K562 (cell line): ENCODE measurements around the gene RPS6KA4. TPM values are rescaled to one million over a fixed set of nuclear protein-coding genes. Genes with fewer than 3 reads are reported as not detected.

ENCODE experiments used
- CHD4 ChIP-seq: fragments of 200-600 bp; sonication (generic); IDR thresholded peaks from 3 replicates; pipeline ENCODE4 v1.6.1; 2012; ENCODE audit warnings: low read depth, mild to moderate bottlenecking, mixed read lengths, low read length, inconsistent platforms; ENCODE audit not compliant: insufficient read depth, insufficient replicate concordance, poor library complexity, severe bottlenecking
- KAT2B ChIP-seq: IDR thresholded peaks from one replicate; pipeline ENCODE4 v1.6.1; 2012; ENCODE audit warnings: low read depth, mild to moderate bottlenecking, control low read depth, inconsistent platforms, low read length, moderate library complexity
- ZNF445 ChIP-seq: fragments of 250-450 bp; sonication (Bioruptor Pico); IDR thresholded peaks from 2 replicates; pipeline ENCODE4 v1.4.0; 2020; ENCODE audit warnings: low read depth, mild to moderate bottlenecking, moderate library complexity
- polyA plus RNA-seq, 8 experiments: library from polyadenylated mRNA; depleted of rRNA in 4 of 8; stranded (reverse) in 5 of 8; unstranded in 3 of 8; fragments of >200 nt; fragmentation: Nextera tagmentation in 2 of 8; fragmentation: Illumina TruSeq in 1 of 8; extraction: Ambion mirVana in 2 of 8; extraction: Trizol in 1 of 8; gene quantifications; 2 replicates each; pipeline versions ENCODE4 v1.2.1 to v1.2.3, GENCODE V29; 2011 to 2014; ENCODE audit warnings: inconsistent platforms in 1 of 8, missing spikeins in 1 of 8
- total RNA-seq, 7 experiments: library from RNA; depleted of rRNA in 6 of 7; stranded (reverse); fragments of >200 nt in 6 of 7; fragmentation: Illumina TruSeq in 2 of 7; extraction: Trizol in 2 of 7; gene quantifications; 2 replicates each; pipeline versions ENCODE4 v1.2.1 to v1.2.3, GENCODE V29; 2011 to 2021; ENCODE audit warnings: low replicate concordance in 1 of 7
- TF ChIP-seq, protein P1 (sequence below): sonication (generic); formaldehyde crosslinking; IDR thresholded peaks from 2 replicates; pipeline ENCODE4 v1.4.0; 2020; ENCODE audit warnings: mild to moderate bottlenecking, missing genetic modification reagents
- TF ChIP-seq, protein P2 (sequence below): fragments of 450-650 bp; IDR thresholded peaks from 2 replicates; pipeline ENCODE4 v1.6.1; 2016; ENCODE audit warnings: mild to moderate bottlenecking, moderate library complexity

The RPS6KA4 gene
- total and polyA plus RNA-seq, 9 of the 15 experiments (the other 6 are each of a cell fraction or from before 2014, with no cell fraction given) = 0.15 to 23.8 (median 9.8) TPM

DNA sequence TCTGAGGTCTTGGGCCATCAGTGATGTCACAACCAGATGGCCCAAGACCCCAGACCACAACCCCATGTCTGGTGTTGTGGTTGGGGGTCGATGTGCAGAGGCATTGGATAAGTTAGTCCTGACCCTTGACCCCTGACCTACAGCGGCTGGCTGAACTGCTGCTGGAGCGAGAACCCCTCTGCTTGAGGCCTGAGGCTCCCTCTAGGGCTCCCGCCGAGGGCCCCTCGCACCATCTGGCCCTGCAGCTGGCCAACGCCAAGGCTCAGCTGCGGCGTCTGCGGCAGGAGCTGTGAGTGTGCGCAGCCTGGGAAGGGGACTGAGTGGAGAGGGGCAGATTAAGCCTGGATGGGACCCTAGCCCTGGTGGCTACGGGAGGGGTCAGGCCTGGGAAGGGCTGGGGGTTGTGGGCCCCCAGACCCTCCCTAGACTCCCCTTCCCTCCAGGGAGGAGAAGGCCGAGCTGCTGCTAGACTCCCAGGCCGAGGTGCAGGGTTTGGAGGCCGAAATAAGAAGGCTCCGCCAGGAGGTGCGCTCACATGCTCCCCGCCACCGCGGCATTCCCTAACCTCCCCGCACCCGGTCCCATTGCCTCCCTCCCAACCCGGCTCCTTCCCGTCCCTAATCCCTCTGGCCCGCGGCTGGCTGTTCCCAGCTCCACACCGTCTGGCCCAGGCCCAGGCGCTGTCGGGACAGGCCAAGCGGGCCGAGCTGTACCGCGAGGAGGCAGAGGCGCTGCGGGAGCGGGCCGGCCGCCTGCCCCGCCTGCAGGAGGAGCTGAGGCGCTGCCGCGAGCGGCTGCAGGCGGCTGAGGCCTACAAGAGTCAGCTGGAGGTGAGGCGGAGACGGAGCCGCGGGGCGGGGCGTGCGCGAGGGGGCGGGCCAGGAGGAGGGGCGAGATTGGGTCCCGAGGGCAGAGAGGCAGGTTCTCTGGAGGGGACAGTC is 16.8 kb upstream of the RPS6KA4 start (continued):
- TF ChIP-seq, protein P1, sequence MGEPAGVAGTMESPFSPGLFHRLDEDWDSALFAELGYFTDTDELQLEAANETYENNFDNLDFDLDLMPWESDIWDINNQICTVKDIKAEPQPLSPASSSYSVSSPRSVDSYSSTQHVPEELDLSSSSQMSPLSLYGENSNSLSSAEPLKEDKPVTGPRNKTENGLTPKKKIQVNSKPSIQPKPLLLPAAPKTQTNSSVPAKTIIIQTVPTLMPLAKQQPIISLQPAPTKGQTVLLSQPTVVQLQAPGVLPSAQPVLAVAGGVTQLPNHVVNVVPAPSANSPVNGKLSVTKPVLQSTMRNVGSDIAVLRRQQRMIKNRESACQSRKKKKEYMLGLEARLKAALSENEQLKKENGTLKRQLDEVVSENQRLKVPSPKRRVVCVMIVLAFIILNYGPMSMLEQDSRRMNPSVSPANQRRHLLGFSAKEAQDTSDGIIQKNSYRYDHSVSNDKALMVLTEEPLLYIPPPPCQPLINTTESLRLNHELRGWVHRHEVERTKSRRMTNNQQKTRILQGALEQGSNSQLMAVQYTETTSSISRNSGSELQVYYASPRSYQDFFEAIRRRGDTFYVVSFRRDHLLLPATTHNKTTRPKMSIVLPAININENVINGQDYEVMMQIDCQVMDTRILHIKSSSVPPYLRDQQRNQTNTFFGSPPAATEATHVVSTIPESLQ (CRISPR knock-in tag) = no peak
- no peak for TF ChIP-seq KAT2B
- TF ChIP-seq ZNF445 (CRISPR knock-in tag) = no peak
- no peak for TF ChIP-seq CHD4
- TF ChIP-seq, protein P2, sequence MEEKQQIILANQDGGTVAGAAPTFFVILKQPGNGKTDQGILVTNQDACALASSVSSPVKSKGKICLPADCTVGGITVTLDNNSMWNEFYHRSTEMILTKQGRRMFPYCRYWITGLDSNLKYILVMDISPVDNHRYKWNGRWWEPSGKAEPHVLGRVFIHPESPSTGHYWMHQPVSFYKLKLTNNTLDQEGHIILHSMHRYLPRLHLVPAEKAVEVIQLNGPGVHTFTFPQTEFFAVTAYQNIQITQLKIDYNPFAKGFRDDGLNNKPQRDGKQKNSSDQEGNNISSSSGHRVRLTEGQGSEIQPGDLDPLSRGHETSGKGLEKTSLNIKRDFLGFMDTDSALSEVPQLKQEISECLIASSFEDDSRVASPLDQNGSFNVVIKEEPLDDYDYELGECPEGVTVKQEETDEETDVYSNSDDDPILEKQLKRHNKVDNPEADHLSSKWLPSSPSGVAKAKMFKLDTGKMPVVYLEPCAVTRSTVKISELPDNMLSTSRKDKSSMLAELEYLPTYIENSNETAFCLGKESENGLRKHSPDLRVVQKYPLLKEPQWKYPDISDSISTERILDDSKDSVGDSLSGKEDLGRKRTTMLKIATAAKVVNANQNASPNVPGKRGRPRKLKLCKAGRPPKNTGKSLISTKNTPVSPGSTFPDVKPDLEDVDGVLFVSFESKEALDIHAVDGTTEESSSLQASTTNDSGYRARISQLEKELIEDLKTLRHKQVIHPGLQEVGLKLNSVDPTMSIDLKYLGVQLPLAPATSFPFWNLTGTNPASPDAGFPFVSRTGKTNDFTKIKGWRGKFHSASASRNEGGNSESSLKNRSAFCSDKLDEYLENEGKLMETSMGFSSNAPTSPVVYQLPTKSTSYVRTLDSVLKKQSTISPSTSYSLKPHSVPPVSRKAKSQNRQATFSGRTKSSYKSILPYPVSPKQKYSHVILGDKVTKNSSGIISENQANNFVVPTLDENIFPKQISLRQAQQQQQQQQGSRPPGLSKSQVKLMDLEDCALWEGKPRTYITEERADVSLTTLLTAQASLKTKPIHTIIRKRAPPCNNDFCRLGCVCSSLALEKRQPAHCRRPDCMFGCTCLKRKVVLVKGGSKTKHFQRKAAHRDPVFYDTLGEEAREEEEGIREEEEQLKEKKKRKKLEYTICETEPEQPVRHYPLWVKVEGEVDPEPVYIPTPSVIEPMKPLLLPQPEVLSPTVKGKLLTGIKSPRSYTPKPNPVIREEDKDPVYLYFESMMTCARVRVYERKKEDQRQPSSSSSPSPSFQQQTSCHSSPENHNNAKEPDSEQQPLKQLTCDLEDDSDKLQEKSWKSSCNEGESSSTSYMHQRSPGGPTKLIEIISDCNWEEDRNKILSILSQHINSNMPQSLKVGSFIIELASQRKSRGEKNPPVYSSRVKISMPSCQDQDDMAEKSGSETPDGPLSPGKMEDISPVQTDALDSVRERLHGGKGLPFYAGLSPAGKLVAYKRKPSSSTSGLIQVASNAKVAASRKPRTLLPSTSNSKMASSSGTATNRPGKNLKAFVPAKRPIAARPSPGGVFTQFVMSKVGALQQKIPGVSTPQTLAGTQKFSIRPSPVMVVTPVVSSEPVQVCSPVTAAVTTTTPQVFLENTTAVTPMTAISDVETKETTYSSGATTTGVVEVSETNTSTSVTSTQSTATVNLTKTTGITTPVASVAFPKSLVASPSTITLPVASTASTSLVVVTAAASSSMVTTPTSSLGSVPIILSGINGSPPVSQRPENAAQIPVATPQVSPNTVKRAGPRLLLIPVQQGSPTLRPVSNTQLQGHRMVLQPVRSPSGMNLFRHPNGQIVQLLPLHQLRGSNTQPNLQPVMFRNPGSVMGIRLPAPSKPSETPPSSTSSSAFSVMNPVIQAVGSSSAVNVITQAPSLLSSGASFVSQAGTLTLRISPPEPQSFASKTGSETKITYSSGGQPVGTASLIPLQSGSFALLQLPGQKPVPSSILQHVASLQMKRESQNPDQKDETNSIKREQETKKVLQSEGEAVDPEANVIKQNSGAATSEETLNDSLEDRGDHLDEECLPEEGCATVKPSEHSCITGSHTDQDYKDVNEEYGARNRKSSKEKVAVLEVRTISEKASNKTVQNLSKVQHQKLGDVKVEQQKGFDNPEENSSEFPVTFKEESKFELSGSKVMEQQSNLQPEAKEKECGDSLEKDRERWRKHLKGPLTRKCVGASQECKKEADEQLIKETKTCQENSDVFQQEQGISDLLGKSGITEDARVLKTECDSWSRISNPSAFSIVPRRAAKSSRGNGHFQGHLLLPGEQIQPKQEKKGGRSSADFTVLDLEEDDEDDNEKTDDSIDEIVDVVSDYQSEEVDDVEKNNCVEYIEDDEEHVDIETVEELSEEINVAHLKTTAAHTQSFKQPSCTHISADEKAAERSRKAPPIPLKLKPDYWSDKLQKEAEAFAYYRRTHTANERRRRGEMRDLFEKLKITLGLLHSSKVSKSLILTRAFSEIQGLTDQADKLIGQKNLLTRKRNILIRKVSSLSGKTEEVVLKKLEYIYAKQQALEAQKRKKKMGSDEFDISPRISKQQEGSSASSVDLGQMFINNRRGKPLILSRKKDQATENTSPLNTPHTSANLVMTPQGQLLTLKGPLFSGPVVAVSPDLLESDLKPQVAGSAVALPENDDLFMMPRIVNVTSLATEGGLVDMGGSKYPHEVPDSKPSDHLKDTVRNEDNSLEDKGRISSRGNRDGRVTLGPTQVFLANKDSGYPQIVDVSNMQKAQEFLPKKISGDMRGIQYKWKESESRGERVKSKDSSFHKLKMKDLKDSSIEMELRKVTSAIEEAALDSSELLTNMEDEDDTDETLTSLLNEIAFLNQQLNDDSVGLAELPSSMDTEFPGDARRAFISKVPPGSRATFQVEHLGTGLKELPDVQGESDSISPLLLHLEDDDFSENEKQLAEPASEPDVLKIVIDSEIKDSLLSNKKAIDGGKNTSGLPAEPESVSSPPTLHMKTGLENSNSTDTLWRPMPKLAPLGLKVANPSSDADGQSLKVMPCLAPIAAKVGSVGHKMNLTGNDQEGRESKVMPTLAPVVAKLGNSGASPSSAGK = peak; percentile 86; the same call in 1 of the 2 replicates
